ENCODE data around the gene KCND2. TPM values are rescaled to one million over a fixed set of nuclear protein-coding genes. Genes with fewer than 3 reads are reported as not detected.

Gene KCND2
- total and polyA plus RNA-seq, 2 of the 8 experiments (the other 6 are each of a cell fraction or from before 2014, with no cell fraction given): 4.6 to 7.7 TPM

GRCh38 chr7:120732256-120732655 is 459.3 kb downstream of the KCND2 start:
- no peak overlapping the region for H3K4me3 ChIP-seq (ENCODE audit: extremely low read depth in 1 of 4, insufficient read depth in 2 of 4, low read depth in 3 of 4, low read length in 4 of 4)
- H3K23ac ChIP-seq (ENCODE audit: insufficient read length): no peak overlapping the region
- no peaks in the 10 kb centered on the region for H4K20me1 ChIP-seq (replicated peaks in 1 of 2; ENCODE audit: control insufficient read depth in 1 of 2, insufficient read depth in 2 of 2, low read length in 2 of 2)
- no peak overlapping the region for H2BK12ac ChIP-seq (ENCODE audit: low read depth, low read length)
- H2AK5ac ChIP-seq (ENCODE audit: low read depth, low read length): no peak overlapping the region
- H3K27ac ChIP-seq (ENCODE audit: low read depth, low read length): no peak overlapping the region
- no peak overlapping the region for H3K14ac ChIP-seq (ENCODE audit: insufficient read length)
- no peak overlapping the region for H2AFZ ChIP-seq (ENCODE audit: low read length)
- H2BK15ac ChIP-seq (ENCODE audit: low read length): no peak overlapping the region
- H3K79me2 ChIP-seq (ENCODE audit: control insufficient read depth in 1 of 2, insufficient read depth in 2 of 2, low read length in 2 of 2): no peaks in the 10 kb centered on the region
- H3K9me3 ChIP-seq (ENCODE audit: insufficient read depth in 2 of 2, low read depth in 1 of 2, low read length in 1 of 2): no peaks in the 10 kb centered on the region
- H3K4ac ChIP-seq (replicated peaks; ENCODE audit: insufficient read length, low read depth, low read length): no peak overlapping the region
- ChIA-PET POLR2A (ENCODE audit: partially characterized antibody) (no interaction called here), CTCF (ENCODE audit: partially characterized antibody) (interaction anchor here (0.7 to 1.0 kb wide), 3 partner anchors 74 to 1108 kb away, joined by 3 read pairs; no protein-coding TSS in a partner anchor)
- H3K18ac ChIP-seq (ENCODE audit: extremely low read depth, low read length): no peak overlapping the region
- H4K91ac ChIP-seq (replicated peaks; ENCODE audit: insufficient read length, low read length): no peak overlapping the region
- no peak overlapping the region for H3K4me2 ChIP-seq (ENCODE audit: insufficient read depth in 1 of 2, low read depth in 2 of 2, low read length in 2 of 2)
- no peak overlapping the region for H3K9ac ChIP-seq (replicated peaks in 1 of 4; ENCODE audit: extremely low read depth in 1 of 4, low read depth in 3 of 4, low read length in 3 of 4)
- no peak overlapping the region for H3K56ac ChIP-seq (replicated peaks; ENCODE audit: insufficient read length, low read depth, low read length)
- no peaks in the 10 kb centered on the region for H3K79me1 ChIP-seq (ENCODE audit: low read depth, low read length)
- H4K5ac ChIP-seq (ENCODE audit: insufficient read length, low read depth, low read length): no peak overlapping the region
- H3K4me1 ChIP-seq (replicated peaks in 1 of 4; ENCODE audit: control insufficient read depth in 3 of 4, insufficient read depth in 4 of 4, low read length in 3 of 4): peaks cover 0 to 4% (median 2%) of the 10 kb centered on the region in 4 experiments; a peak in 1 of 7 replicates
- H2BK120ac ChIP-seq (replicated peaks; ENCODE audit: low read depth, low read length): no peak overlapping the region
- DNase-seq (ENCODE audit: low read depth in 1 of 2, low spot score in 2 of 2) (no peak), FAIRE-seq (no peak)
- H3K36me3 ChIP-seq (ENCODE audit: control insufficient read depth in 2 of 4, insufficient read depth in 4 of 4, low read length in 3 of 4): no peaks in the 10 kb centered on the region
- H2BK20ac ChIP-seq (ENCODE audit: low read length): no peak overlapping the region
- no peaks in the 10 kb centered on the region for H3K27me3 ChIP-seq (replicated peaks in 1 of 4; ENCODE audit: control insufficient read depth in 3 of 4, extremely low read depth in 1 of 4, insufficient read depth in 3 of 4, low read length in 3 of 4)
- H4K8ac ChIP-seq (ENCODE audit: extremely low read depth, insufficient read depth, low read length): no peak overlapping the region
- H2BK5ac ChIP-seq (ENCODE audit: low read depth, low read length): no peak overlapping the region
- no peaks in the 10 kb centered on the region for H3K23me2 ChIP-seq (ENCODE audit: low read depth, low read length)
- TF ChIP-seq JUND (IDR thresholded peaks at IDR 0.05; ENCODE audit: low read length) (no peak), BACH1 (IDR thresholded peaks at IDR 0.05; ENCODE audit: low read length) (no peak), SUZ12 (IDR thresholded peaks at IDR 0.05; ENCODE audit: low read length) (no peak), TAF1 (IDR thresholded peaks at IDR 0.05; ENCODE audit: low read depth, low read length) (no peak), KDM1A (IDR thresholded peaks at IDR 0.05; ENCODE audit: borderline replicate concordance, low read length) (no peak), POU5F1 (IDR thresholded peaks at IDR 0.05; ENCODE audit: low read depth, low read length) (no peak), FOSL1 (IDR thresholded peaks at IDR 0.05; ENCODE audit: insufficient read depth, low read depth, low read length) (no peak), GTF2F1 (IDR thresholded peaks at IDR 0.05; ENCODE audit: borderline replicate concordance, low read depth, low read length) (no peak), EGR1 (IDR thresholded peaks at IDR 0.05; ENCODE audit: borderline replicate concordance, low read depth, low read length) (no peak), RXRA (IDR thresholded peaks at IDR 0.05; ENCODE audit: insufficient read depth, low read depth, low read length) (no peak), EP300 (IDR thresholded peaks at IDR 0.05; ENCODE audit: borderline replicate concordance in 1 of 2, low read depth in 2 of 2, low read length in 2 of 2) (no peak), NRF1 (IDR thresholded peaks at IDR 0.05; ENCODE audit: low read depth, low read length) (no peak), USF2 (IDR thresholded peaks at IDR 0.05; ENCODE audit: low read length) (no peak), CREB1 (IDR thresholded peaks at IDR 0.05) (no peak)
- TF ChIP-seq, protein P1, sequence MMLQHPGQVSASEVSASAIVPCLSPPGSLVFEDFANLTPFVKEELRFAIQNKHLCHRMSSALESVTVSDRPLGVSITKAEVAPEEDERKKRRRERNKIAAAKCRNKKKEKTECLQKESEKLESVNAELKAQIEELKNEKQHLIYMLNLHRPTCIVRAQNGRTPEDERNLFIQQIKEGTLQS (IDR thresholded peaks at IDR 0.05; ENCODE audit: insufficient read depth, low read depth, low read length): no peak
